ENCODE measurements around the gene PAFAH1B2.
"Not testable (repeated sequence)": the region's sequence is repeated elsewhere in the genome, so short reads cannot be mapped to it uniquely, and the experiment has no call there.

PAFAH1B2 gene

DNA sequence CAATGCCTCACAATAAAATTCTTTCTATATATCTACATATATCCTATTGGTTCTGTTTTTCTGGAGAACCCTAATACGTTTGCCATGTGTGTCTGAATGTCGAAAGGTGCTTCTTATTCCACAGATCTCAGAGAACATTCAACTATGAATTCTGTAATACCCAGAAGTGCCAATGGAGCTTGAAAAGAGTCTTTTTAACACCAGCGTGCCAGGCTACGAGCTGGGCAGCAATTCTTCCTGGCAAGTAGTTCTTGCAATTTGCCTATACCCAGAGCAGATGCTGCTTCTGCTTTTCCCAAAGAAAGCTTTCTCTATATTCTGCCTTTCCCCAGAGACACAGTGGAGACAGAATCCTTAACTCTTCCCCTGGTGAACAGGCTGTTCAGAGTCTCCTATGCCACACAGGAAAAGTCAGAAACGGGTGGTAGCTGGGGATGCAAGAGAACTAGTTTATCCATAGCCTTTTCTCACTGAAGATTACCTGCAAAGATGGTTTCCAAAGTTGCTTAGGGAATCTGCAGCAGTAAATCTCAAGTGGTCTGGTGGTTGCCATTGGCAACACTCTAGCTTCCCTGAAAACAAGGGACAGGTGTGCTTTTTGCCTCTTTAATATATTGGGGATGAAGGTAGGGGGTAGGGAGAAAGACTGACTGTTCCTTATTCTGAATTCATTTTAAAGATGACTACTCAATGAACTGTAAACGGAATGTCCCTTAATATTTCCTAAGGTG lies 16.8 kb upstream of the PAFAH1B2 start:
- no peak for DNase-seq (ENCODE audit: low read depth in 2 of 2)

GRCh38 chr11:117128289-117128688 lies 15.8 kb upstream of the PAFAH1B2 start:
- DNase-seq (ENCODE audit: low read depth in 2 of 2), result no peak

DNA sequence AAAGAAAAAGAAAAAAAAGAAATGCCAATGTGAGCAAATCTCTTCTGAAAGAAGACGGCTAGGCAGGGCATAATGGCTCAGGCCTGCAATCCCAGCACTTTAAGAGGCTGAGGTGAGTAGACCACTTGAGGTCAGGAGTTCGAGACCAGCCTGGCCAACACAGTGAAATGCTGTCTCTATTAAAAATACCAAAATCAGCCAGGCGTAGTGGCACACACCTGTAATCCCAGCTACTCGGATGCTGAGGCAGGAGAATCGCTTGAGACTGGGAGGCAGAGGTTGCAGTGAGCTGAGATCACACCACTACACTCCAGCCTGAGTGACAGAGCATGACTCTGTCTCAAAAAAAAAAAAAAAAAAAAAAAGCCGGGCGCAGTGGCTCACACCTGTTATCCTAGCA lies 13.7 kb upstream of the PAFAH1B2 start:
- not testable (repeated sequence) for DNase-seq (ENCODE audit: low read depth in 2 of 2)

DNA sequence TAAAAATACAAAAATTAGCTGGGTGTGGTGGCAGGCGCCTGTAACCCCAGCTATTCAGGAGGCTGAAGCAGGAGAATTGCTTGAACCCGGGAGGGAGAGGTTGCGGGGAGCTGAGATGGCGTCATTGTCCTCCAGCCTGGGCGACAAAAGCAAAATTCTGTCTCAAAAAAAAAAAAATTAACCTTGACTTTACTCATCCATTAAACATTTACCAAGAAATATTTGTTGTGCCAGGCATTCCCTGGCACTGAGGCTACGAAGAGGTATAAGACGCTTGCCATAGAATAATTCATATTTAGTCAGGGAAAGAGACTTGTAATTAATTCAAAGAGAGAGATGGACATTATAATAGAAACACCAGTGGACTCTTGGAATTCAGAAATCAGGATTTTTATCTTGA lies 13.2 kb upstream of the PAFAH1B2 start:
- DNase-seq (ENCODE audit: low read depth in 2 of 2), result no peak

GRCh38 chr11:117134431-117134830 lies 9.7 kb upstream of the PAFAH1B2 start:
- no peak for DNase-seq (ENCODE audit: low read depth in 2 of 2)

DNA sequence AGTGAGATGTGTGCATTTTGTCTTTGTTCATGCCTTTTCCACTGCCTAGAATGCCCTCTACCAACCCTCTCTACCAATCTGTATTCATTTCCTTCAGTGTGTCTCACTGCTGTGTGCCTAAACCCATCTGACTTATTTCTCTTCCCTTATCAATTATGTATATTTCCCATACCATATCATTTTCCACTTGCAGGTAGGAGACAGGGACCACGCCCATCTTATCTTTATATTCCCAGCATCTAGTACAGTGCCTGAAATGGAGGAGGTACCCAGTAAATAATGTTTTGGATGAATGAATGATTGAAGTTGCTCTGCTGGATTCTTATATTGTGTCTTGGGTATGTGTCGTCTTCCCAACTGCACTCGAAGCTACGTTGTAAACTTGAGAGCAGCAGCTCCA lies 9.1 kb upstream of the PAFAH1B2 start:
- DNase-seq (ENCODE audit: low read depth in 2 of 2), result not testable (repeated sequence)

DNA sequence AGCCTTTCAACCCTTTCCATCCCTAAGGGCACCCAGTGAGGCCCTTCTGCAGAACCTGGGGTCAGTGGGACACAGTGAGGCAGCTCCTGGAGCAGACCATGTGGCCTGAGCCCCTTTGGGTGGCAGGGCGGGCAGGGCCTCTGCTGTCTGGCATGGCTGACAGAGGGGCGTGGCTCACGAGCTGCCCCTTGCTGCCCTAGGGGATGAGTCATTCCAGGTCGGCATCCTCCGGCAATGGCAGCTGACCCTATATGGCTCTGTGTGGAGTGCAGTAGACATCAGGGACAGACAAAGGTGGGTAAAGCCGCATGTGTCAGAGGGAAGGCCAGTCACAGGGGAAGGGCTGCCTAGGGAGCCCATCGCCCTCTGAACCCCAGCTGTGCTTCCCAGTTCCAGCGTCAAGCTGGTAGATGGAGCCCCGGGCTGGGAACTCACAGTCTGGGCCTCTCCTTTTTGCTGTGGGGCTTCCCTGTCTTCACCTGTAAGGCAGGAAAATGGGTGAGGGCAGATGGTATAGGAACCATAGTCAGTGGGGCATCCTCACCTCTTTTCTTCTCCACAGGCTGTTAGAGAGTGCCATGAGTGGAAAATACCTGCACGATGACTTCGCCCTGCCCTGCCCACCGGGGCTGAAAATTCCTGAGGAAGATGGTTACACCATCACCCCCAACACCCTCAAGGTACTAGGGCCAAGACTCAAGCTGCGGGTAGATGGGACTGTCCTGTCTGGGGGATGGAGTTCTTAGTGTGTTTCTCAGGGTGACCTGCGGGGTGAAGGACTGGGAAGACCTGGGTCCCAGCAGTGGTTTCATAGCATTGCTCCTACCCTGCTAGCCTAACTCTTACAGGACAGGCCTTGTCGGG lies 6.6 kb upstream of the PAFAH1B2 start:
- DNase-seq (ENCODE audit: low read depth in 2 of 2), result not testable (repeated sequence)

DNA sequence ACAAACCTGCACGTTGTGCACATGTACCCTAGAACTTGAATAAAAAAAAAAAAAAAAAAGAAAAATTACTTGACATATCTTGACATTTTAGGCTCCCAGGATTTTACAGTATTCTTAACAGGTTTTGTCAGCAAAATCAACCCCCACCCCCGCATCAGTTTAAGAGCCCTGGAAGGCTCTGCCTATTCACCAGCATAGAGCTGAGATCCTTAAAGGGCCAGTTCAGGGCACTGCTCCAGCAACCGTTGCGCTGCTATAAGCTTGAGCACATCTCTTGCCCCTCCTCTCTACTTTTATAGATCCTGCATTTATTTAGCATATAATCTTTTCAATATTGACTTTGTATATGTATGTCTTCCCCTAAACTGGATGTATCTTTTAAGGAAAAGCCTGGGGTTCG lies 697 bp upstream of the PAFAH1B2 start:
- no peak for DNase-seq (ENCODE audit: low read depth in 2 of 2)

- peak in 1 of 2 donors; percentile 4 for DNase-seq (ENCODE audit: low read depth in 2 of 2)
Measured at GRCh38 chr11:117144477-117145392, 648 bp downstream of the PAFAH1B2 start.

GRCh38 chr11:117145393-117145761 lies 1.3 kb downstream of the PAFAH1B2 start:
- DNase-seq (ENCODE audit: low read depth in 2 of 2), result no peak

GRCh38 chr11:117146521-117146920 lies 2.4 kb downstream of the PAFAH1B2 start:
- no peak for DNase-seq (ENCODE audit: low read depth in 2 of 2)

DNA sequence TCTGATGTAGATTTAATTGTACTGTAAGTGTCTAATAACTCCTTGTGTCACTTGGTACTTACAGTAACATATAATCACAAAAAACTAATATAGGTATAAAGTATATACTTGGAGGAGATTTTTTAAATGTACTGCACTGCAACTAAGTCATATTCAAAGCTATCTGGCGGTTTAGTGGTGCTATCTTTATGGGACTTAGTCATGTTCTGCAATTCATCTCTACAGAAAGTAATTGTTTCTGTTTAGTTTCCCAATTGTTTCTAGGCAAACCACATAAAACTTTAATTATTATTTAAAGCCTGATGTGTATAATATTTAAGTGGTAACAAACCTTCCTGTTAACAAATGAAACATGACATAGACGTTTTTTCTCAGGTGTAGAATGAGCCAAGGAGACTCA lies 8.0 kb downstream of the PAFAH1B2 start:
- no peak for DNase-seq (ENCODE audit: low read depth in 2 of 2)

DNA sequence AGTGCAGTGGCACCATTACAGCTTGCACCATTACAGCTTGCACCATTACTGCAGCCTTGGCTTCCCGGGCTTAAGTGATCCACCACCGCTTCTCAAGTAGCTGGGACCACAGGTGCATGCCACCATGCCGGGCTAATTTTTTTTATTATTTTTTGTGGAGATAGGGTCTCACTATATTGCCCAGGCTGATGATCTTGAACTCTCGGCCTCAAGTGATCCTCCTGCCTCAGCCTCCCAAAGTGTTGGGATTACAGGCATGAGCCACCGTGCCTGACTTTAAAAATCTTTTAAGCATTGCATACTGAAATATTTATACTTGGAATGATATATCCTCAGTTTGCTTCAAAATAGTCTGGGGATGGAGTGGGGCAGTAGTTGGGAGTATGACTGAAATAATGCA lies 10.4 kb downstream of the PAFAH1B2 start:
- DNase-seq (ENCODE audit: low read depth in 2 of 2), result no peak

- no peak for DNase-seq (ENCODE audit: low read depth in 2 of 2)
Measured at GRCh38 chr11:117157507-117157906, 13.4 kb downstream of the PAFAH1B2 start.

GRCh38 chr11:117159892-117160291 lies 15.8 kb downstream of the PAFAH1B2 start:
- no peak for DNase-seq (ENCODE audit: low read depth in 2 of 2)

DNA sequence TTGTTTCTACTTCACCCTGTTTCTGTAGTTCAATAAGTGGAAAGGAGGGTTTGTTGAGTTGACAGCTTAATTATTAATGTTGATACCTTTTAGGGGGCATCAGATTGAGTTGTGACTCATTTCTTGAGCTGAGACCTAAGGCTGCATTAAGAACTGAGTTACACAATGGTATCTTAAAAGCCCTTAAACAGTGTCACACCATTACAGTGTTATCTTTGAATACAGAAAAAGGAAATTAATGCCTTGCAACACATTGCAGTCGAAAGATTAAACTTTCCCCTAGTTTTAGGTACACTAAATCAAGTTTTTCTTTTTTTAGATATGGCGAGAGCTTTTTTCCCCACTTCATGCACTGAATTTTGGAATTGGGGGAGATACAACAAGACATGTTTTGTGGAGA lies 16.7 kb downstream of the PAFAH1B2 start:
- no peak for DNase-seq (ENCODE audit: low read depth in 2 of 2)

DNA sequence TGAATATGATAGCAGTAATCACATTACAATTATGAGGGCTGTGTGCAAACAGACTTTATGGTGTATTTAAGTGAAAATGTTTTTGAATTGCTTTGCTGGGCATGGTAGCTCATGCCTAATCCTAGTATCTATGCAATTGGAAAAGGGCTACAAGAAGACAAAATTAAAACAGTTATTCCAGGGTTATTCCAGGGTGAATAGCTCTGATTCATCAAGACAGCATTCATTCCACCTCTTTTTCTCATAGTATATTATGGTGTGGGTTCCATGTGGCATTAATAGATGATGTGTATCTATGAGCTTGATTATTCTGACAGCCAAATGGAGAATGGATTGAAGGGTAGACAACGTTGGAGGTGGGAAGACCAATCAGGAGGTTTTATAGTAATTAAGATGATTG lies 22.4 kb downstream of the PAFAH1B2 start:
- DNase-seq (ENCODE audit: low read depth in 2 of 2), result no peak

DNA sequence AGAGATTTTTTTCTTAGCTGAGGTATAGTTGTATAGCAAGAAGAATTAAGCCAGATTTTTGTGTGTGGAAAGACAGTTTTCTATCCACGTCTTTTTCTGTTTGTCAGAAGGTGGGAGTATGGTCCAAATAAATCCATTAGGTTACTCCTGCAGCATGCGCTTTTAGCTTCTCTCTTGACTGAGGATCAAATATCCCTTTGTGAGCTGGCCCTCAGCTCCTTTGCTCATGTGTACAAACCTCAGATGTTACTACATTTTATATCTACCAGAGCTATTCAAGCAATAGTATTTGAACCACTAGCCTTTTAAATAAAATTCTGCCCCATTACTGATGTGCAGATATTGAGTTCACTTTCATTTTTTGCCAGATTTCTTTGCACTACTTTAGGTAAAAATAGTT lies 25.6 kb downstream of the PAFAH1B2 start:
- no peak for DNase-seq (ENCODE audit: low read depth in 2 of 2)

DNA sequence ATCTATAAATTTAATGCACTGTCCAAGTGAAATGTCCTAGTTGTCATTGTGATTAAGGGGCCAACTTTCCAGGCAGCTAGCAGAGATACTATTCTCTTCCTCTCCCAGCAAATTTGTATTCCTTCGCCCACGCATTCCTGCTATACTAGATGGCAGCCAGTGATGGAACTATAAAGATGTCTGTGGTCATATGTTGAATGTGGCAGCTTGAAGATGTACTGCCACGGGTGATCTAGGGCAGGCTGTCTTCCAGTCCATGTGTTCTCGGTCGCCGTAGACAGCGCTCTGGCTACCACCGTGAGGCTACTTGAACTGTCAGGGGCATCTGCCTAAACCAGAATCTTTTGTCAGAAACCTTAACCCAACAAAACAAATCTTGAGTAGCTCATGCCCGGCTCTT lies 26.1 kb downstream of the PAFAH1B2 start:
- DNase-seq (ENCODE audit: low read depth in 2 of 2), result no peak

- DNase-seq (ENCODE audit: low read depth in 2 of 2), result no peak
Measured at GRCh38 chr11:117171007-117171403, 26.9 kb downstream of the PAFAH1B2 start.

- no peak for DNase-seq (ENCODE audit: low read depth in 2 of 2)
Measured at GRCh38 chr11:117171404-117172061, 27.4 kb downstream of the PAFAH1B2 start.
